ENCODE results near the gene LMAN2L. TPM values are rescaled to one million over a fixed set of nuclear protein-coding genes. Genes with fewer than 3 reads are reported as not detected.

The LMAN2L gene
- total and polyA plus RNA-seq, 2 donors (not counting 1 experiment from before 2014, with no cell fraction given), result 24.7 to 41.1 TPM

DNA sequence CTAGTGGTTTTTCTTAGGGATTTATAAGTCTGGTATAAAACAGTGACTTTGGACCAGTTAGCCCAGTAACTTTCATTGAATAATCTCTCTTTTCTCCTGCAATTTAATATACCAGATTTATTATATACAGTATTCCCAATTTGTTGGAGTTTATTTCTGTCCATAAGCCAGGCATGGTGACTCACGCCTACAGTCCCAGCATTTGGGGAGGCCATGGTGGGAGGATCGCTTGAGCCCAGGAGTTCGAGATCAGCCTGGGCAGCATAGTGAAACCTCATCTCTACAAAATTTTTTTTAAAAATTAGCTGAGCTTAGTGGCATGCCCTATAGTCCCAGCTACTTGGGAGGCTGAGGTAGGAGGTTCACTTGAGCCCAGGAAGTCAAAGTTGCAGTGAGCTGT lies 47.5 kb upstream of the LMAN2L start:
- TF ChIP-seq EZH2 (IDR thresholded peaks at IDR 0.05; ENCODE audit: low read length, missing control alignments), result no peak
- TF ChIP-seq, protein P1, sequence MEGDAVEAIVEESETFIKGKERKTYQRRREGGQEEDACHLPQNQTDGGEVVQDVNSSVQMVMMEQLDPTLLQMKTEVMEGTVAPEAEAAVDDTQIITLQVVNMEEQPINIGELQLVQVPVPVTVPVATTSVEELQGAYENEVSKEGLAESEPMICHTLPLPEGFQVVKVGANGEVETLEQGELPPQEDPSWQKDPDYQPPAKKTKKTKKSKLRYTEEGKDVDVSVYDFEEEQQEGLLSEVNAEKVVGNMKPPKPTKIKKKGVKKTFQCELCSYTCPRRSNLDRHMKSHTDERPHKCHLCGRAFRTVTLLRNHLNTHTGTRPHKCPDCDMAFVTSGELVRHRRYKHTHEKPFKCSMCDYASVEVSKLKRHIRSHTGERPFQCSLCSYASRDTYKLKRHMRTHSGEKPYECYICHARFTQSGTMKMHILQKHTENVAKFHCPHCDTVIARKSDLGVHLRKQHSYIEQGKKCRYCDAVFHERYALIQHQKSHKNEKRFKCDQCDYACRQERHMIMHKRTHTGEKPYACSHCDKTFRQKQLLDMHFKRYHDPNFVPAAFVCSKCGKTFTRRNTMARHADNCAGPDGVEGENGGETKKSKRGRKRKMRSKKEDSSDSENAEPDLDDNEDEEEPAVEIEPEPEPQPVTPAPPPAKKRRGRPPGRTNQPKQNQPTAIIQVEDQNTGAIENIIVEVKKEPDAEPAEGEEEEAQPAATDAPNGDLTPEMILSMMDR (conservative IDR thresholded peaks at IDR 0.05 in 1 of 2, IDR thresholded peaks at IDR 0.05 in 1 of 2; ENCODE audit: low read depth in 1 of 2, low read length in 2 of 2), result no peak
- H3K27ac ChIP-seq (ENCODE audit: insufficient read depth, low read length), result no peak overlapping the region
- H3K27me3 ChIP-seq (ENCODE audit: control insufficient read depth, insufficient read depth, low read length), result no peaks in the 10 kb centered on the region
- no peaks in the 10 kb centered on the region for H3K9me3 ChIP-seq (ENCODE audit: control insufficient read depth, insufficient read depth, low read depth, low read length)
- H3K4me2 ChIP-seq (ENCODE audit: extremely low read depth, insufficient read depth, low read length), result no peak overlapping the region
- DNase-seq (ENCODE audit: low read depth in 2 of 2), result no peak
- no peak overlapping the region for H3K9ac ChIP-seq (ENCODE audit: insufficient read depth, low read length)
- H3K4me3 ChIP-seq (replicated peaks in 1 of 4; ENCODE audit: control extremely low read depth in 1 of 4, insufficient read depth in 1 of 4, low read depth in 3 of 4, low read length in 4 of 4), result no peak overlapping the region
- no peak overlapping the region for H2AFZ ChIP-seq (ENCODE audit: low read length)
- H3K79me2 ChIP-seq (ENCODE audit: control insufficient read depth, insufficient read depth, low read length), result no peaks in the 10 kb centered on the region
- H4K20me1 ChIP-seq (ENCODE audit: control insufficient read depth, extremely low read depth, insufficient read depth, low read length), result no peaks in the 10 kb centered on the region
- H3K36me3 ChIP-seq (ENCODE audit: control insufficient read depth, insufficient read depth, low read length), result no peaks in the 10 kb centered on the region
- peaks cover 6% of the 10 kb centered on the region for H3K4me1 ChIP-seq (ENCODE audit: control insufficient read depth, extremely low read depth, insufficient read depth, low read length)

DNA sequence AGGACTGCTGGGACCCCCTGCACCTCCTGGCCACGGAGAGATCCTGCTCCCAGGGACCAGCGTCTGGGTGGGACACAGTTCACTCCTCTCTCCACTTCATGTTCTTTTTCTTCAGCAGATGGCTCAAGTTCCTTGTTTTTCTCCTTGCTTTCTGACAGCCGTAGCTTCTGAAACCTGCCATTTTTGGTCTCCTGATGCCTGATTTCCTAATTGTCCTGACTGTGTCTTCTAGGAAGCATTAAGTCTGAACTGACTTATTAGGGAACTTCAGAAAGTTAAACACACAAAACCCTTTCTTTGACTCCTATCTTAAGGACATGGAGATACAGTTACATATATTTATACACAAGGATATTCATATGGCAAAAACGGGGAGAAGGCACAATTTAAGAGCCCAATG lies 43.5 kb upstream of the LMAN2L start:
- Histone ChIP-seq H3K27ac (ENCODE audit: insufficient read depth, low read length) (no peak overlapping the region), H3K27me3 (ENCODE audit: control insufficient read depth, insufficient read depth, low read length) (no peaks in the 10 kb centered on the region), H4K20me1 (ENCODE audit: control insufficient read depth, extremely low read depth, insufficient read depth, low read length) (no peaks in the 10 kb centered on the region), H3K9me3 (ENCODE audit: control insufficient read depth, insufficient read depth, low read depth, low read length) (no peaks in the 10 kb centered on the region), H2AFZ (ENCODE audit: low read length) (no peak overlapping the region), H3K4me3 (replicated peaks in 1 of 4; ENCODE audit: control extremely low read depth in 1 of 4, insufficient read depth in 1 of 4, low read depth in 3 of 4, low read length in 4 of 4) (no peak overlapping the region), H3K4me1 (ENCODE audit: control insufficient read depth, extremely low read depth, insufficient read depth, low read length) (peaks cover 3% of the 10 kb centered on the region), H3K79me2 (ENCODE audit: control insufficient read depth, insufficient read depth, low read length) (no peaks in the 10 kb centered on the region), H3K4me2 (ENCODE audit: extremely low read depth, insufficient read depth, low read length) (no peak overlapping the region), H3K9ac (ENCODE audit: insufficient read depth, low read length) (no peak overlapping the region), H3K36me3 (ENCODE audit: control insufficient read depth, insufficient read depth, low read length) (no peaks in the 10 kb centered on the region)
- TF ChIP-seq, protein P1 (conservative IDR thresholded peaks at IDR 0.05 in 1 of 2, IDR thresholded peaks at IDR 0.05 in 1 of 2; ENCODE audit: low read depth in 1 of 2, low read length in 2 of 2), result no peak
- TF ChIP-seq EZH2 (IDR thresholded peaks at IDR 0.05; ENCODE audit: low read length, missing control alignments), result no peak
- DNase-seq (ENCODE audit: low read depth in 2 of 2), result no peak

DNA sequence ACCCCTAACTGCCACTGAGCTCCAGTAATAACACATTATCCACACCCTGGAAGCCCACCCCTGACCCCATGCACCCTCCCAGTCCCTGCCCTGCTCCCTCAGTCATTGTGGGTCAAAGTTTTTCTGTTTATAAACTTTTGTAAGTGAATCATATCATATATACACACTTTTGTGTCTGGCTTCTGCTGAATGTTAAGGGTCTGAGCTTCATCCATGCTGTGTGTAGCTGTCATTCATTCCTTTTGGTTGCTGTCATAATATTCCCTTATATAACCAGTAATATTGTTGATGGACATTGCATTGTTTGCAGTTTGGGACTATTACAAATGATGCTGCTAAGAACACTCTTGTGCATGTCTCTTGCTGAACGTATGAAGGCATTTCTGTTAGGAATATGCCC lies 35.3 kb upstream of the LMAN2L start:
- no peak for TF ChIP-seq EZH2 (IDR thresholded peaks at IDR 0.05; ENCODE audit: low read length, missing control alignments)
- no peak for DNase-seq (ENCODE audit: low read depth in 2 of 2)
- no peak overlapping the region for H2AFZ ChIP-seq (ENCODE audit: low read length)
- H3K36me3 ChIP-seq (ENCODE audit: control insufficient read depth, insufficient read depth, low read length), result no peaks in the 10 kb centered on the region
- H3K4me2 ChIP-seq (ENCODE audit: extremely low read depth, insufficient read depth, low read length), result no peak overlapping the region
- H3K9me3 ChIP-seq (ENCODE audit: control insufficient read depth, insufficient read depth, low read depth, low read length), result no peaks in the 10 kb centered on the region
- no peaks in the 10 kb centered on the region for H3K79me2 ChIP-seq (ENCODE audit: control insufficient read depth, insufficient read depth, low read length)
- no peaks in the 10 kb centered on the region for H3K27me3 ChIP-seq (ENCODE audit: control insufficient read depth, insufficient read depth, low read length)
- no peaks in the 10 kb centered on the region for H3K4me1 ChIP-seq (ENCODE audit: control insufficient read depth, extremely low read depth, insufficient read depth, low read length)
- no peak overlapping the region for H3K27ac ChIP-seq (ENCODE audit: insufficient read depth, low read length)
- H4K20me1 ChIP-seq (ENCODE audit: control insufficient read depth, extremely low read depth, insufficient read depth, low read length), result no peaks in the 10 kb centered on the region
- H3K9ac ChIP-seq (ENCODE audit: insufficient read depth, low read length), result no peak overlapping the region
- no peak overlapping the region for H3K4me3 ChIP-seq (replicated peaks in 1 of 4; ENCODE audit: control extremely low read depth in 1 of 4, insufficient read depth in 1 of 4, low read depth in 3 of 4, low read length in 4 of 4)
